GM12878 (cell line): ENCODE results near the gene ACSL1. TPM values are rescaled to one million over a fixed set of nuclear protein-coding genes. Genes with fewer than 3 reads are reported as not detected.

Experiments
- ATAC-seq: fragments of 200-7000 bp; cut with Tn5 transposase; 3 replicates; pipeline ENCODE4 v1.9.1; 2020; ENCODE audit warnings: mild to moderate bottlenecking, moderate library complexity
- BruUV-seq: library from RNA; stranded (reverse); fragments of 400-500 nt; replicated peaks from 2 replicates; lab custom pipeline; 2021; lab: Mats Ljungman, UMichigan
- CTCF ChIA-PET: fragments of 300-600 bp; sonication (Branson Sonifier 250); formaldehyde crosslinking; extraction: SDS; loops from one replicate; lab custom pipeline; 2021; ENCODE audit warnings: inconsistent platforms; lab: Yijun Ruan, JAX
- POLR2A ChIA-PET: fragments of 350-600 bp; formaldehyde crosslinking; extraction: SDS; loops from one replicate; lab custom pipeline; 2021; ENCODE audit warnings: inconsistent platforms; lab: Charles Lee
- RAD21 ChIA-PET: fragments of 300-600 bp; sonication (Branson Sonifier 250); formaldehyde crosslinking; loops from one replicate; lab custom pipeline; 2023; ENCODE audit warnings: antibody characterized with exemption; ENCODE audit not compliant: unreplicated experiment; lab: Charles Lee
- SMC1A ChIA-PET: fragments of 300-600 bp; sonication (Branson Sonifier 250); formaldehyde crosslinking; loops from one replicate; lab custom pipeline; 2023; ENCODE audit not compliant: unreplicated experiment, uncharacterized antibody; lab: Charles Lee
- DNase-seq: peaks from one replicate; pipeline ENCODE4 v3.0.0-alpha.2; 2011; ENCODE audit warnings: low read depth, low spot score
- FAIRE-seq: peaks from 3 replicates; lab custom pipeline; 2011; peaks lifted over from hg19 to GRCh38; lab: Jason Lieb, UNC
- H2AFZ ChIP-seq: 2 replicates; pipeline ENCODE4 v1.6.0; 2011; ENCODE audit warnings: low read depth, low read length, control low read depth; ENCODE audit not compliant: control insufficient read depth
- H3K27ac ChIP-seq: 2 replicates; pipeline ENCODE4 v1.5.1; 2011; ENCODE audit warnings: control low read depth; ENCODE audit not compliant: control insufficient read depth, insufficient read depth
- H3K27me3 ChIP-seq, 2 experiments: replicated peaks in 1 of 2; 2 replicates each; pipeline versions ENCODE4 v1.6.0 to v1.6.1; 2011; ENCODE audit warnings: low read length in 1 of 2; ENCODE audit not compliant: control insufficient read depth in 2 of 2, insufficient read depth in 2 of 2
- H3K36me3 ChIP-seq, 2 experiments: 2 replicates each; pipeline ENCODE4 v1.5.1; 2011; ENCODE audit warnings: low read length in 1 of 2; ENCODE audit not compliant: control insufficient read depth in 2 of 2, insufficient read depth in 2 of 2
- H3K4me1 ChIP-seq: 2 replicates; pipeline ENCODE4 v1.6.1; 2011; ENCODE audit warnings: mild to moderate bottlenecking, low read length, moderate library complexity, mixed read lengths; ENCODE audit not compliant: control insufficient read depth, insufficient read depth
- H3K4me2 ChIP-seq: 2 replicates; pipeline ENCODE4 v1.6.0; 2011; ENCODE audit warnings: control low read depth; ENCODE audit not compliant: control insufficient read depth, insufficient read depth
- H3K4me3 ChIP-seq: fragments of 200-600 bp; sonication (generic); 2 replicates; pipeline ENCODE4 v1.5.1; 2016
- H3K79me2 ChIP-seq: 2 replicates; pipeline ENCODE4 v1.6.0; 2011; ENCODE audit warnings: low read length; ENCODE audit not compliant: control insufficient read depth, insufficient read depth
- H3K9ac ChIP-seq: 2 replicates; pipeline ENCODE4 v1.8.0; 2011; ENCODE audit warnings: low read length, control low read depth, mixed read lengths; ENCODE audit not compliant: control insufficient read depth, insufficient read depth
- H3K9me3 ChIP-seq: replicated peaks from 3 replicates; pipeline ENCODE4 v1.5.1; 2011; ENCODE audit warnings: mild to moderate bottlenecking, low read length; ENCODE audit not compliant: control insufficient read depth, insufficient read depth
- H4K20me1 ChIP-seq: 2 replicates; pipeline ENCODE4 v1.6.0; 2011; ENCODE audit not compliant: control insufficient read depth, insufficient read depth
- ATF7 ChIP-seq: fragments of 450-650 bp; IDR thresholded peaks from 2 replicates; pipeline ENCODE4 v1.6.1; 2016; ENCODE audit warnings: low read depth, mild to moderate bottlenecking
- CHD2 ChIP-seq: IDR thresholded peaks from 2 replicates; pipeline ENCODE4 v1.6.1; 2011; ENCODE audit warnings: low read depth, low read length, improper control_type of control experiment, borderline replicate concordance
- CHD4 ChIP-seq: fragments of 200-600 bp; sonication (generic); IDR thresholded peaks from 2 replicates; pipeline ENCODE4 v1.6.1; 2016; ENCODE audit warnings: mild to moderate bottlenecking
- EZH2 ChIP-seq: IDR thresholded peaks from 2 replicates; pipeline ENCODE4 v1.6.1; 2012; ENCODE audit warnings: low read depth, mild to moderate bottlenecking, control low read depth, inconsistent platforms, low read length, borderline replicate concordance; ENCODE audit not compliant: control insufficient read depth
- FOXK2 ChIP-seq: fragments of 450-650 bp; IDR thresholded peaks from 2 replicates; pipeline ENCODE4 v1.6.1; 2017; ENCODE audit warnings: mild to moderate bottlenecking, moderate library complexity
- JUNB ChIP-seq: IDR thresholded peaks from 2 replicates; pipeline ENCODE4 v1.6.1; 2016; ENCODE audit warnings: antibody characterized with exemption, mild to moderate bottlenecking
- KLF5 ChIP-seq: fragments of 450-650 bp; IDR thresholded peaks from 2 replicates; pipeline ENCODE4 v1.6.1; 2014; ENCODE audit warnings: mild to moderate bottlenecking; ENCODE audit not compliant: partially characterized antibody
- MTA3 ChIP-seq: IDR thresholded peaks from 2 replicates; pipeline ENCODE4 v1.6.1; 2012; ENCODE audit warnings: low read length, inconsistent platforms, borderline replicate concordance
- PRDM15 ChIP-seq: fragments of 450-650 bp; formaldehyde crosslinking; IDR thresholded peaks from 2 replicates; pipeline ENCODE4 v1.4.0; 2020; ENCODE audit warnings: mild to moderate bottlenecking, moderate library complexity
- RELA ChIP-seq: fragments of 450-650 bp; IDR thresholded peaks from 2 replicates; pipeline ENCODE4 v1.8.0; 2014; ENCODE audit warnings: borderline replicate concordance; ENCODE audit not compliant: partially characterized antibody
- RFX5 ChIP-seq: IDR thresholded peaks from 2 replicates; pipeline ENCODE4 v1.6.1; 2011; ENCODE audit warnings: low read depth, low read length, improper control_type of control experiment
- SUZ12 ChIP-seq: fragments of 200-600 bp; sonication (generic); IDR thresholded peaks from one replicate; pipeline ENCODE4 v1.6.1; 2018; ENCODE audit warnings: antibody characterized with exemption, mild to moderate bottlenecking; ENCODE audit not compliant: unreplicated experiment
- TARDBP ChIP-seq: IDR thresholded peaks from 2 replicates; pipeline ENCODE4 v1.6.1; 2016; ENCODE audit warnings: borderline replicate concordance
- TCF7 ChIP-seq: IDR thresholded peaks from 2 replicates; pipeline ENCODE4 v1.6.1; 2014; ENCODE audit warnings: antibody characterized with exemption, borderline replicate concordance
- ZNF24 ChIP-seq: fragments of 450-650 bp; IDR thresholded peaks from 2 replicates; pipeline ENCODE4 v1.6.1; 2017; ENCODE audit warnings: antibody characterized with exemption, mild to moderate bottlenecking
- WGBS: methylation state at CpG from one replicate; pipeline ENCODE4 v1.1.6; 2016; ENCODE audit warnings: low lambda C conversion rate; ENCODE audit not compliant: insufficient replicate concordance, insufficient coverage; ENCODE audit errors: missing lambda C conversion rate; 5-methylcytosine and 5-hydroxymethylcytosine counted together
- in situ Hi-C: fragments of 300-500 bp; cut with MboI; formaldehyde crosslinking; loops from 9 replicates; pipeline ENCODE4 v1.14.3; 2018; ENCODE audit warnings: mixed read lengths
- intact Hi-C: fragments of 100-400 bp; cut with micrococcal nuclease; formaldehyde crosslinking; loops from one replicate; pipeline ENCODE4 v1.14.2; 2022; ENCODE audit not compliant: unreplicated experiment
- polyA plus RNA-seq, 11 experiments: library from polyadenylated mRNA; depleted of rRNA in 4 of 11; unstranded in 6 of 11; stranded (reverse) in 5 of 11; fragments of >200 nt; fragmentation: Nextera tagmentation in 4 of 11; fragmentation: Illumina TruSeq in 1 of 11; extraction: Ambion mirVana in 4 of 11; extraction: Trizol in 1 of 11; gene quantifications; 1 replicate in 1 of 11; 2 replicates in 10 of 11; pipeline versions ENCODE4 v1.2.1 to v1.2.3, GENCODE V29; 2011 to 2016; ENCODE audit warnings: inconsistent platforms in 2 of 11, missing spikeins in 2 of 11, low read depth in 1 of 11
- total RNA-seq, 4 experiments: library from RNA; depleted of rRNA in 3 of 4; stranded (reverse); fragments of >200 nt in 3 of 4; fragmentation: Illumina TruSeq in 1 of 4; extraction: Trizol in 1 of 4; gene quantifications; 2 replicates each; pipeline versions ENCODE4 v1.2.1 to v1.2.3, GENCODE V29; 2013 to 2021
- TF ChIP-seq, protein P1 (sequence below): fragments of 450-650 bp; IDR thresholded peaks from 2 replicates; pipeline ENCODE4 v1.6.1; 2014; ENCODE audit warnings: mild to moderate bottlenecking

Gene ACSL1
- total and polyA plus RNA-seq, 10 of the 15 experiments (the other 5 are each of a cell fraction or from before 2014, with no cell fraction given) = 30.7 to 68.1 (median 58.7) TPM

DNA sequence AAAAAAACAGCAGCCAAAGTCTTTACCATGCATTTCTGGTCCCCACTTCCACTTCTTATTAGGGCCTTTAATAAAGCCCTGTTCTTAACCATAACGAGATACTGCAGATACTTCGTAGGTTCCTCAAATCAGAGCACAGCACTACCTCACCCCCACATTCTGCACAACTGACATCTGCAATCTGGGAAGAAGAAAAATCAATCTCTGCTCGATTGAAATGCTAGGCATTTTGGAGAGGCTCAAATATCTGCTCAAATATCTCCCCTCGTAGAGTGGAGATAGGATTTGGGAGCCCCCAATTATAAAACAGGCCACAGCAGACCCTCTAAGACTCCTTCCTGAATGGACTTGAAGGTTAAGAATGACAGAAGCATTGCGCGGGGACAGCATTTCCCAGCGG is 51.6 kb downstream of the ACSL1 start:
- Histone ChIP-seq H4K20me1 (no peaks in the 10 kb centered on the region), H3K36me3 (peaks cover 8 to 21% of the 10 kb centered on the region in 2 experiments), H3K27me3 (no peaks in the 10 kb centered on the region), H3K4me2 (no peak overlapping the region), H2AFZ (no peak overlapping the region), H3K9me3 (no peaks in the 10 kb centered on the region; the same call in 2 of the 3 replicates), H3K9ac (no peak overlapping the region), H3K4me1 (no peaks in the 10 kb centered on the region), H3K27ac (no peak overlapping the region), H3K4me3 (no peak overlapping the region), H3K79me2 (no peaks in the 10 kb centered on the region)
- ChIA-PET POLR2A (no interaction called here), CTCF (no interaction called here), RAD21 (interaction anchor here (0.7 kb wide), 1 partner anchor 76 kb away, joined by 3 read pairs; no protein-coding TSS in a partner anchor), SMC1A (interaction anchor here (1.7 to 2.0 kb wide), 2 partner anchors 9 to 45 kb away, joined by 3 to 7 read pairs; no protein-coding TSS in a partner anchor)
- no peak for TF ChIP-seq KLF5
- no peak for TF ChIP-seq RFX5
- TF ChIP-seq, protein P1, sequence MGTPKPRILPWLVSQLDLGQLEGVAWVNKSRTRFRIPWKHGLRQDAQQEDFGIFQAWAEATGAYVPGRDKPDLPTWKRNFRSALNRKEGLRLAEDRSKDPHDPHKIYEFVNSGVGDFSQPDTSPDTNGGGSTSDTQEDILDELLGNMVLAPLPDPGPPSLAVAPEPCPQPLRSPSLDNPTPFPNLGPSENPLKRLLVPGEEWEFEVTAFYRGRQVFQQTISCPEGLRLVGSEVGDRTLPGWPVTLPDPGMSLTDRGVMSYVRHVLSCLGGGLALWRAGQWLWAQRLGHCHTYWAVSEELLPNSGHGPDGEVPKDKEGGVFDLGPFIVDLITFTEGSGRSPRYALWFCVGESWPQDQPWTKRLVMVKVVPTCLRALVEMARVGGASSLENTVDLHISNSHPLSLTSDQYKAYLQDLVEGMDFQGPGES = no peak
- no peak for TF ChIP-seq JUNB
- TF ChIP-seq ATF7 = no peak
- no peak for TF ChIP-seq MTA3
- no peak for TF ChIP-seq RELA
- no peak for TF ChIP-seq CHD4
- no peak for TF ChIP-seq ZNF24
- no peak for TF ChIP-seq EZH2
- no peak for TF ChIP-seq CHD2
- no peak for TF ChIP-seq TARDBP
- TF ChIP-seq PRDM15 (CRISPR knock-in tag) = no peak
- no peak for TF ChIP-seq TCF7
- no peak for TF ChIP-seq FOXK2
- TF ChIP-seq SUZ12 = no peak
- FAIRE-seq (no peak), ATAC-seq (no peak), DNase-seq (no peak)
- in situ Hi-C loops = no loop called here
- no TSS peak for BruUV-seq
- intact Hi-C loops = no loop called here
- WGBS = 97% methylated on average over 7 of the region's 7 CpGs
